ENCODE measurements around the gene NUMB.

GRCh38 chr14:73253721-73254120 is 204.6 kb downstream of the NUMB start:
- TF ChIP-seq CTCF (IDR thresholded peaks at IDR 0.05), result no peak
- no peak for TF ChIP-seq ZFX (IDR thresholded peaks at IDR 0.05; ENCODE audit: borderline replicate concordance)
